Right atrium auricular region (tissue), 2 donors: ENCODE results near the gene FOXP2. TPM values are rescaled to one million over a fixed set of nuclear protein-coding genes. Genes with fewer than 3 reads are reported as not detected.

Source experiments
- DNase-seq: peaks from one replicate; pipeline ENCODE4 v3.0.0-alpha.2; 2019; ENCODE audit warnings: low spot score
- H3K27ac ChIP-seq, 2 donors: fragments of 200-600 bp; sonication (generic); 1 replicate in 1 of 2; 2 replicates in 1 of 2; pipeline ENCODE4 v1.5.1; 2016 to 2019
- H3K27me3 ChIP-seq, 2 donors: fragments of 200-600 bp; sonication (generic); one replicate each; pipeline versions ENCODE4 v1.5.1 to v1.6.0; 2017 to 2019
- H3K36me3 ChIP-seq: fragments of 200-600 bp; sonication (generic); one replicate; pipeline ENCODE4 v1.5.1; 2016
- H3K4me1 ChIP-seq, 2 donors: fragments of 200-600 bp; sonication (generic); one replicate each; pipeline versions ENCODE4 v1.5.1 to v1.6.0; 2017 to 2019
- H3K4me3 ChIP-seq, 2 donors: fragments of 200-600 bp; sonication (generic); 1 replicate in 1 of 2; 2 replicates in 1 of 2; pipeline ENCODE4 v1.5.1; 2017 to 2019; ENCODE audit warnings: mild to moderate bottlenecking in 1 of 2, moderate library complexity in 1 of 2
- H3K9me3 ChIP-seq, 2 donors: fragments of 200-600 bp; sonication (generic); one replicate each; pipeline ENCODE4 v1.5.1; 2019
- total RNA-seq, 2 donors: library from RNA; depleted of rRNA; stranded (reverse); fragments of >200 nt; gene quantifications; one replicate each; pipeline ENCODE4 v1.1.0, GENCODE V29; 2016
- TF ChIP-seq, protein P1 (sequence below), 2 donors: fragments of 200-600 bp; sonication (generic); IDR thresholded peaks; one replicate each; pipeline ENCODE4 v1.5.1; 2019; ENCODE audit warnings: antibody characterized with exemption in 2 of 2

FOXP2 gene
- total RNA-seq, 2 donors from 2014 or later = 2.0 to 3.8 TPM

DNA sequence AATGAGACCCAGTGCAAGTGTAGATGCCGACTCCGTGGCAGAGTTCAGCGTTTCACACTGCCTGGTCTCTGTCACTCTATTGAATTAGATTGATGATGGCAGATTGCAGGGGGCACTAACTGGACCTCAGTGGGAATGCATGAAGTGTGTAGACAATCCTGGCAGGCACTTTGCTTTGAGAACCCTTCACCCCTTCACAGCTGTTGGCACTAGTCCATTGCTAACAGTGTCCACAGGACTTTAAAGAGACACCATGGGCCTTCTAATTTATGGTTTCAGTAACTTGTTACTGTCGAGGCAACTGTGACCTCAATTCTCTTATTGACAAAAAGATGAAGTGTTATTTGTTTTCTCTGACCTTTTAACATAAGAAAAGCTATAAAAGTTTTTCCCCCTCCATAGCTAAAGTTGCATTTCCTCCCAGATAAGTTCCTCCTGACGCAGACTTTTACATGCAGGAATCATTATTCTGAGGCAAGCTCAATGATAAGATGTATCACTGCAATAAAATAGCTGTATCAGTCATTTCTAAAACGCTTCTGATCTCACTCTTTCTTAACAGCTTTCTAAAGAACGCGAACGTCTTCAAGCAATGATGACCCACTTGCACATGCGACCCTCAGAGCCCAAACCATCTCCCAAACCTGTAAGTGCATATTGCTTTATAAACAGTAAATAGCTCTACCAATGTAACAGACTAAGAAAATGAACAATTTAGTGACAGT is 238.9 kb downstream of the FOXP2 start:
- no peaks in the 10 kb centered on the region for H3K27me3 ChIP-seq
- no peak overlapping the region for H3K4me3 ChIP-seq
- no peak overlapping the region for H3K27ac ChIP-seq
- no peaks in the 10 kb centered on the region for H3K9me3 ChIP-seq
- no peak for DNase-seq
- no peaks in the 10 kb centered on the region for H3K36me3 ChIP-seq
- no peaks in the 10 kb centered on the region for H3K4me1 ChIP-seq
- TF ChIP-seq, protein P1, sequence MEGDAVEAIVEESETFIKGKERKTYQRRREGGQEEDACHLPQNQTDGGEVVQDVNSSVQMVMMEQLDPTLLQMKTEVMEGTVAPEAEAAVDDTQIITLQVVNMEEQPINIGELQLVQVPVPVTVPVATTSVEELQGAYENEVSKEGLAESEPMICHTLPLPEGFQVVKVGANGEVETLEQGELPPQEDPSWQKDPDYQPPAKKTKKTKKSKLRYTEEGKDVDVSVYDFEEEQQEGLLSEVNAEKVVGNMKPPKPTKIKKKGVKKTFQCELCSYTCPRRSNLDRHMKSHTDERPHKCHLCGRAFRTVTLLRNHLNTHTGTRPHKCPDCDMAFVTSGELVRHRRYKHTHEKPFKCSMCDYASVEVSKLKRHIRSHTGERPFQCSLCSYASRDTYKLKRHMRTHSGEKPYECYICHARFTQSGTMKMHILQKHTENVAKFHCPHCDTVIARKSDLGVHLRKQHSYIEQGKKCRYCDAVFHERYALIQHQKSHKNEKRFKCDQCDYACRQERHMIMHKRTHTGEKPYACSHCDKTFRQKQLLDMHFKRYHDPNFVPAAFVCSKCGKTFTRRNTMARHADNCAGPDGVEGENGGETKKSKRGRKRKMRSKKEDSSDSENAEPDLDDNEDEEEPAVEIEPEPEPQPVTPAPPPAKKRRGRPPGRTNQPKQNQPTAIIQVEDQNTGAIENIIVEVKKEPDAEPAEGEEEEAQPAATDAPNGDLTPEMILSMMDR (IDR thresholded peaks at IDR 0.05) = no peak

GRCh38 chr7:114656466-114656865 is 241.9 kb downstream of the FOXP2 start:
- no peak overlapping the region for H3K27ac ChIP-seq
- H3K4me3 ChIP-seq = no peak overlapping the region
- TF ChIP-seq, protein P1 (IDR thresholded peaks at IDR 0.05) = no peak
- H3K36me3 ChIP-seq = no peaks in the 10 kb centered on the region
- H3K4me1 ChIP-seq = peaks cover 0 to 8% of the 10 kb centered on the region in 2 donors
- DNase-seq = no peak
- H3K9me3 ChIP-seq = no peaks in the 10 kb centered on the region
- no peaks in the 10 kb centered on the region for H3K27me3 ChIP-seq

DNA sequence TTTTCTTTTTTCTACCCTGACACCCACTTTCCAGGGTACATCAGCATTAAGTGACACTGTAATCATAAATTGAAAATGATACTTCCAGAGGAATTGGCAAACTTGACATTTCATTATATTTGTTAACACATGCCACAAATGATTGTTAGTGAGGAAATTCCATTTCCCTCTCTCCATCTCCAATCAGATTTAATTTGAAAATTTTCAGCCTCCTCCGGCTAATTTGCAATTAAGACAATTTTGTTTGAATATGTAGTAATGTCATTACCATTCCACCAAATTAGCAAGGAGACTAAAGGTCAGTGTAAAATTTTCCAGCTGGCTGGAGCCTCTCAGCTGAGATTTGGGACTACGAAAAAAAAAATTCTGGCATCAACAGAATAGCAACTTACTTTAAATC is 242.7 kb downstream of the FOXP2 start:
- Histone ChIP-seq H3K4me1 (peaks cover 0 to 8% of the 10 kb centered on the region in 2 donors), H3K4me3 (no peak overlapping the region), H3K9me3 (no peaks in the 10 kb centered on the region), H3K27ac (no peak overlapping the region), H3K36me3 (no peaks in the 10 kb centered on the region), H3K27me3 (no peaks in the 10 kb centered on the region)
- DNase-seq = no peak
- TF ChIP-seq, protein P1 (IDR thresholded peaks at IDR 0.05) = no peak

DNA sequence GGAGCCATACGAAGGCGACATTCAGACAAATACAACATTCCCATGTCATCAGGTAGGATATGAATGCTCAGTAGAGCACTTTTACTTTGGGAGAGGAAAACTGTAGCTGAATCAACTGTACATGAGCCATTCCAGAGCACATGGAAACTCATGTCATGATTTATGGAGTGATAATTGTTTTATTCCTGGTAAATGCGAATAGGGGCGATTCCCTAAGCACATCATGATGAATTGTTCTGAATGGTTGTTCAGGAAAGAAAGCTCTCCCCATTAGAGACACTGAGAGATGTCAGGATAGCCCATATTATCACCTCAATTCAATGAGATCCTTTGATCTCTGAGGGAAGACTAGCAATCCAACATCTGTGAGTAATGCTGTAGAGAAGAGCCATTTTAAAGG is 243.6 kb downstream of the FOXP2 start:
- no peak for DNase-seq
- TF ChIP-seq, protein P1 (IDR thresholded peaks at IDR 0.05) = no peak
- H3K27ac ChIP-seq = no peak overlapping the region
- H3K27me3 ChIP-seq = no peaks in the 10 kb centered on the region
- H3K9me3 ChIP-seq = no peaks in the 10 kb centered on the region
- H3K4me1 ChIP-seq = peaks cover 0 to 8% of the 10 kb centered on the region in 2 donors
- H3K36me3 ChIP-seq = no peaks in the 10 kb centered on the region
- no peak overlapping the region for H3K4me3 ChIP-seq

DNA sequence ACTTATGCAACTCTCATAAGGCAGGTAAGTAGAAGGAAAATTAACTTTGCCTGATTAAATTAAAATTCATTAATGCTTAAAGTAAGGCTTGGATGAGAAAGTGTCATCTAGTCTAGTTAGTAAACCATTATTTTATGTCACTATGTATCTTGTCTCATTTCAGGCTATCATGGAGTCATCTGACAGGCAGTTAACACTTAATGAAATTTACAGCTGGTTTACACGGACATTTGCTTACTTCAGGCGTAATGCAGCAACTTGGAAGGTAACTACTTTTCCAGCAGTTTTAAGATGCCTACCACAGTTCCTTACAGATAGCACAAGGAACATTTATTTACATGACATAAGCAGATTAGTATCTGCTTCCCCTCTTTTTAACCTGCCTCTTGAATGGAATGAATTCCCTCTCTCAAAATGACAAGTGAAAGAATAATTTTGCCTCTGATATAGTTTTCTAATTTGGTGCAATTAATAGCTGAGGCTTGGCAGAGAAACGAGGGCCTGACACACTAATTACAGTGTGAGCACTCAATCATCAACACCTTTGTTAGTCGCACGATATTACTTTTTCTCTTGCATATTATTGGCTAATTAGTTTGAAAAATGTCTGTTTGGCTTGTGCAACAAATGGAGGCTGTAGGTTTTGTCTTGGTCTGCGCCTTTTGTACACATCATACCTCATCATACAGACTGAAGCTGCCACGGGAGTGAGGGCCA is 245.0 kb downstream of the FOXP2 start:
- no peaks in the 10 kb centered on the region for H3K9me3 ChIP-seq
- H3K4me1 ChIP-seq = peaks cover 0 to 8% of the 10 kb centered on the region in 2 donors
- H3K36me3 ChIP-seq = no peaks in the 10 kb centered on the region
- H3K27me3 ChIP-seq = no peaks in the 10 kb centered on the region
- H3K4me3 ChIP-seq = no peak overlapping the region
- TF ChIP-seq, protein P1 (IDR thresholded peaks at IDR 0.05) = no peak
- DNase-seq = no peak
- no peak overlapping the region for H3K27ac ChIP-seq
